HuH-7 (cell line): ENCODE results near the gene NIPAL3.
"Not testable (repeated sequence)": the region's sequence is repeated elsewhere in the genome, so short reads cannot be mapped to it uniquely, and the experiment has no call there.

Experiments
- DNase-seq: peaks from one replicate; pipeline ENCODE4 v3.0.0; 2011; ENCODE audit warnings: low spot score

Gene NIPAL3

DNA sequence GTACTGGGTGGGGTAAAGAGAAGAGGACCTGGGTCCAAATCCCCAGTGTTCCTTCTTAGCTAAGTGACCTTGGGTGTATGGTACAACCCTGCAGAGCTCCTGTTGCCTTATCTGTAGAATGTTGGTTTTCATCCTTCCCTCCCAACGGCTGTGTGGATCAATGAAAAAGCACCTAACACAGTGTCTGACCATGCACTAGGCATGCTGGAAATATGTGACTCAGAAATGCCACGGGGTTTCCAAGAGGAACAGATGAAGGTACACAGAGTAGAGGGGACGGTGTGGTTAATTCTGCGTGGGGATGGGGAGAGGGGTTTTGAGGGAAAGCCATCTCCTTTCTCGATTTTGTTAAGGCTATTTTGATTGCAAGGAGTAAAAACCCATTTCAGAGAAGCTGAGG lies 8.6 kb downstream of the NIPAL3 start:
- no peak for DNase-seq

DNA sequence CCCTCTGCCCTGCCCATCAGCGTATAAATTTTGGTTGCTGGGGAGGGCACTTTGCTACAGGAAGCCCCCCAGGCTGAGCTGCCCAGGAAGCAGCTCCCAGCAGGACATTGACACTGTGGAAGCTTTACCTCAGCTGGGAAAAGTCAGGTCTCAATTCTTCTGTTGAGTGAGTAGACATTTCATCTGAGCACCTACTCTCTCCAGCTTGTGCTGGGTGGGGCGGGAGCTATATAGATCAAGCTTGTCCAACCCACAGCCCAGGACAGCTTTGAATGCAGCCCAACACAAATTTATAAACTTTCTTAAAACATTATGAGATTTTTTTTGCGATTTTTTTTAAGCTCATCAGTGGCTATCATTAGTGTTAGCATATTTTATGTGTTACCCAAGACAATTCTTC lies 9.4 kb downstream of the NIPAL3 start:
- DNase-seq = no peak

DNA sequence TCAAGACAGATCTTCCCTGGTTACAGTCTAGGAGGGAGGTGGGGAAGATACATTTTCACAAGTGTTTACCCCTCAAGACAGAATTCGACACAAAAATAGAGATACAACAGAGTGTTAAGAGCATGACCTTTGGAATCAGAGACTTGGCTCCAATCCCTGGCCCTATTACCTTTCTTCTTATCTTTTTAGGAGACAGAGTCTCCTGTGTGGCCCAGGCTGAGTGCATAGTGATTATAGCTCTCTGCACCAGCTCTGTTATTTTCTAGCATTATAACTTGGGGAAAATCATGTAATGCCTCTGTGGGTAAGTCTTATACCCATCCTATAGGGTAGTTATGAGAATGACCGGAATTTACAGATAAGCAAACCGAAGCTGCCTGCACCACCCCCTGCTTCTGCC lies 9.8 kb downstream of the NIPAL3 start:
- no peak for DNase-seq

DNA sequence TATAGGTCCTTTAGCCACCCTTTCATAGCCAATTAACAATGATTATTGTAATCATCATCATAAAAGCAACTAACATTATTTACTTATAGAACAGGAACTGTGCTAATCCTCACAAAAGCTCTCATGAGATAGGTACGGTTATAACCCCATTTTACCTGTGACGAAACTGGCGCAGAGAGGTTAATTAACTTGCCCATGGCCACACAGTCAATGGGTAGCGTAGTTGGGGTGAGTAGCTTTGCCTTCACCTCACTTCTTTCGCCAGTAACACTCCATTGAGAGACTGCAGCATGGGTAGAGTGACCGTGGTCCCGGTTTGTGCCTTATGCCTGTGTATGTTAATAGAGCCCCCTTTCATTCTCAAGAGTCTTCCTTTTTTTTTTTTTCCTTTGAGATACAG lies 10.3 kb downstream of the NIPAL3 start:
- DNase-seq = no peak

DNA sequence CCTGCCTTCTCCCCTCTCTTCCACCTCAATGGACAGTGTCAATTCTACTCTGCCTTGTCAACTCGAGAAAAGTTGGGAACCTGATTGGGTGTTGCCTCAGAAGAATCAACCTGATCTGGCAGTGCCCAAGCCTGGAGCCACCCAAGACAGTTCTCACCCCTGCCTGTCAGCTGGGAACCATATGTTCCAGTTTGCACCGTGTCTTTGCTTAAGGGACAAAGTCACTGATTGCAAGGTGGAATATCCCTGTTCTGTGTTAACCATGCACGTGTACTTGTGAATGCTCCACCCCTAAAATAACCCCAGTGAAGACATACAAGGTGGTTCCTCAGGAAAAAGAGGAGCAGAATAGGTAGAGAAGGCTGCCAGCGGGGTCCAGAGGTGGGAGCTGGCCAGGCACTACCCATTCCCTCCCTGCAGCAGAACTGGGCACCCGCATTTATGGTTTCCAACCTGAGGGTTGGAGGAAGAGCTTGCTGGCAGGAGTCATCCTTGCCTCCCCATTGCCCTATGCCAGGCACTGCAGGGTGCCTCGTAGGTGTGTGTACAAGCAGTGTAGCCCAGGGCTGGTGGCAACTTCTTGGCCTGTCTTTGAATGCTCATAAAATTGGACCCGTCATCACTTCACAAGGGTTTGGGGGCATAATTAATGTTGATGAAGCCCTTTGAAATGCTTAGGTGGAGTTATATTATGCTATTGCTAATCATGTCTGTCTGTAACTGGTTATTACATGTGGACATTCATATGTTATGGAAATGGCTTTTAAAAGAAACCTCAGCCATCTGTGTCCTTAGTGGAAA lies 11.3 kb downstream of the NIPAL3 start:
- DNase-seq = no peak

DNA sequence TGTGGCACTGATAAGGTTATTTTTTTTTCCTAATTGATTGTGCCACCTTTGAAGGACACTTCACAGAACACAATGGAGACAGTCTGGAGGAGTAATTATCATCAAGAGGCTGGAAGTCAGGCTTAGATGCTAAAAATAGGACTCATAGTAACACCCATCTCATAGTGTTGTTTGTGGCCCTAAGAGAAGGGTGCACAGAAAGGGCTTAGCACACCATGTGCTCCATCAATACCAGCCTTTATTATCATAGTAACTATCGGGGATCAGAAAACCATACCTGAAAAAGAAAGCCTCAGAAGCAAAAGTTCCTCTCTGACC lies 11.9 kb downstream of the NIPAL3 start:
- DNase-seq = no peak

DNA sequence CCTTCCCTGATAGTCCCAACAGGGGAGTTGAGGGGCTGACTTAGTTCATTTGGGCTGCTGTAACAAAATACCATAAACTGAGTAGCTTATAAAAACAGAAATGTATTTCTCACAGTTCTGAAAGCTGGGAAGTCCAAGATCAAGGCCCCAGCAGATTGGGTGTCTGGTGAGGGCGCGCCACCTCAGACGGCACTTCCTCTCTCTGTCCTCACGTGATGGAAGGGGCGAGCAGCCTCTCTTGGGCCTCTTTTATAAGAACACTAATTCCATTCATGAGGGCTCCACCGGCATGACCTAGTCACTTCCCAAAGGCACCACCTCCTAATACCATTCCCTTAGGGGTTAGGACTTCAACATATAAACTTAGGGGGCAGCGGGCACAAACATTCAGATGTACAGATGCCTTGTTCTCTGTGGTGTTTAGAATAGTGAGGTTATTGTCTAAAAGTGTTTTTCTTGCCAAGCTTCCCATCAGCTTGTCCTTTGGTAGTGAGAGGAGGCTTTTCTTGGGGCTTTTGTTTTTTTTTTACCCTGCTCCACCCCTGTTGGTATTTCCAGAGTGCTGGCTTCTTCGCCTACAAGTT lies 20.3 kb downstream of the NIPAL3 start:
- DNase-seq = no peak

DNA sequence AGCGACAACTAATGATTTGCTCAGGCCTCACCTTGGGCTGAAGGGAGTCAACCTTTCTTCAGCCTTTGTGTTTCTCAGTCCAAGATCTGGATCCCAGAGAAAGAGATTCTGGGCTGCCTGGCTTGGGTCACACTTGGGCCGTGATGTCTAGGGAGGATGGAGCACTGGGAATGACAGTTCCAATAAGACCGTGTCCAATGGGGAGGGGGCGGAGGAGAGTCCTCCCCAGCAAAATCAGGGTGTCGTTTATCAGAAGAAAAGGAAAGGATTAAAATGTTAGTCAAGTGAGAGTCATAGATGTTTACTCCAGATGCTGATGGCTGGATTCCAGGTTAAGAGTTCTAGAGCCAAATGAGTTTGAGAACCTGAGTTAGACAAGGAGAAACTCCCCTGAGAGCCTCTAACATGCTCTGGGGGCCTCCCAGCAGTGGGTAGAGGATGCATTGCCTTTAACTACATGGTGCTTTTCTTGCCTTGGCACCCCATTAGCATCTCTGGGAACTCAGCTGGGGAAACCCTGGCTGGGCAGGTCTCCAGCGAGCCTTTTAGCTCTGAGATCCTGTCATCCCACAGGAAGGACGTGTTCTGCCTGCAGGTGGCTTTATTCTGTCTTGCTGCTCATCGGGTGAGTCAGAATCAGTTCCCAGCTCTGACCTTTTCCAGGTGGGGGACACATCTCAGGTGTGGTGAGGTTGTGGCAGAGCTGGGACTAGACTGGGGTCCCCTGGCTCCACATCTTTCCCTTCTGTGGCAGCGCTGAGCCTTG lies 22.2 kb downstream of the NIPAL3 start:
- no peak for DNase-seq

DNA sequence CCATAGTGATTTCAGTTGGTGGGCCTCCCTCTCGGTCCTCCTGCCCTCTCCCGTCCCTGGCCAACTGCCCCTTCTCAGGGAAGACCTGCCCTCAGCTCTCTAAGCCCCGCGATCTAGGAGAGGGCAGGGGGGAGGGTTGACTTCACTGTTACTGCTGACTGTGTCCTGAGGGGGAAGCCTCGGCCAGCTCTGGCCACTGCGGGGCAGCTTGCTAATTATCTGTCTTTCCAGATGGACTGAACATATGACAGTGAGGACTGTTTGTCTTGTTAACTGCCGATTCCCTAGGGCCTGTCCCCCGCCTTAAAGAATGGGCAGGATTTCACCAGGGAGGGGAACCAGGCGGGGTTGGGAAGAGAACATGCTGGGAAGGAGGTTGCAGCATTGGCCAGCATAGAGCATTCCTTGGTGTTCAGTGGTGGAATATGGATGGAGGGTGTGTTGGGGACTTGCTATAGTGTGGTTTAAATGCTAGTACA lies 22.9 kb downstream of the NIPAL3 start:
- no peak for DNase-seq

DNA sequence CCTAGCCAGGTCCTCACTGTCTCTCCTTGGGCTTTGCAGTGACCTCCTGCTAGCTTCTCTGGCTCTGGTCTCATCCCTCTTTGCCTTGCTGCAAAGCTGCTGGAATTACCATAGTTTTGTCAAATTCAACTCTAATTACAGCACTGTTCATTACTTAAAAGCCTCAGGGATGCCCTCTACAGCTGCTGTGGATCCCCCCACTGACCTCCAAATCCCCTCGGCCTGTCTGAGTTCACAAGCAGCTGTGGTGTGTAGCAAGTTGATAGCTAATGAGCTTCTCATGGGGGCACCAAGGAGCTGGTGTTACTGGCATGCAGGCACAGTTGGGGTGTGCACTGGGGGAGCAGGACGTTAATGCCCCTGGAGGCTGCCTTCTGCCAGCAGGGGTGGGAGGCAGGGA lies 24.8 kb downstream of the NIPAL3 start:
- no peak for DNase-seq

DNA sequence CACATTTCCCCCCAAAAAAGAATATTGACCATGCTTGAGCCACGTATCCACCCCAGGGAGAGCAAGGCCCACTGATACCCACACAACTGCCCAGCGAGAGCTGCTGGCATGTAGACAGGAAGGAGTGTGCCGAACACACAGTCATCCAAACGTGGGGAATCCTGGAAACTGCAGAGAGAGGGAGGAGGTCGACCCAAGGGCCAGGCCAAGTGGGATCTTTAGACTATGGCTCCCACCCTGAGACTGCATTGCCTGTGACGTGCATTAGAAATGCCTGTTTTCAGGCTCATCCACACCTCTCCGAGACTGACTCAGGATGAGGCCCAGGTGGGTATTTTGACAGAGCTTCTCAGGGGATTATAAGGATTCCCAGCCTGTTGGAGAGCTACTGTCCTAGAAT lies 25.9 kb downstream of the NIPAL3 start:
- no peak for DNase-seq

DNA sequence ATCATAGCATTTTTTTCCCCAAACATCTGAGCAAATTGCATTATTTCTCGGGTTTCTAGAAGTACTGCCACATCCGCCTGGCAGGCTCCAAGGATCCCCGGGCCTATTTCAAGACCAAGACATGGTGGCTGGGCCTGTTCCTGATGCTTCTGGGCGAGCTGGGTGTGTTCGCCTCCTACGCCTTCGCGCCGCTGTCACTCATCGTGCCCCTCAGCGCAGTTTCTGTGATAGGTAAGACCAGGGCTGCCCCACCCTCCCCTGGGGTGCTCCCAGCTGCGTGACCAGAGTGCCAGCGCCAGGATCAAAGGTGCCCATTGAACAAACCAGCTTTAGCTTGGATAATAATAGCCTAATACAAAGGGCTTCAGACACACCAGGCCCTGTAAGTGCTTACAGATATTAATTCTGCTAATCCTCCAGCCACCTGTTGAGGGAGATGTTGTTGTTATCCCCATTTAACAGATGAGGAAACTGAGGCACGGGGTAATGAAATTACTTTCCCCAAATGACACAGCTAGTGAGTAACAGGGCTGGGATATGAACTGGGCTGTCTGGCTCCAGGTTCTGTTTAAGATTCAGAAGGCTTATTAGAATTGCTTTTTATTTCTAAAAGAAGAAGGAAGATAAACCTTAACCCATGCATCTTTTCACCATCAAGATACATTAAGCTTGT lies 26.5 kb downstream of the NIPAL3 start:
- no peak for DNase-seq

DNA sequence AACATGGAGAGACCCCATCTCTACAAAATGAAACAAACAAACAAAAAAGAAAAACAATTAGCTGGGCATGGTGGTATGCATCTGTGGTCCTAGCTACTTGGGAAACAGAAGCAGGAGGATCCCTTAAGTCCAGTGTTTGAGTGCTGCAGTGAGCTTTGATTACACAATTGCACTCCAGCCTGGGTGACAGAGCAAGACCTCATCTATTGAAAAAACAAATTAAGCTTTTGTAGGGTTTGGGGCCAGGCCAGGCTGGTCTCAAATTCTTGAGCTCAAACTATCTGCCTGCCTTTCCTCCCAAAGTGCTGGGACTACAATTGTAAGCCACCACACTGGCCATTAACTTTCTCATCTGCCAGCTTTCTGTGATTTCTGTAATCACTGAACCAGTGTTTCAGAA lies 27.2 kb downstream of the NIPAL3 start:
- DNase-seq = no peak

DNA sequence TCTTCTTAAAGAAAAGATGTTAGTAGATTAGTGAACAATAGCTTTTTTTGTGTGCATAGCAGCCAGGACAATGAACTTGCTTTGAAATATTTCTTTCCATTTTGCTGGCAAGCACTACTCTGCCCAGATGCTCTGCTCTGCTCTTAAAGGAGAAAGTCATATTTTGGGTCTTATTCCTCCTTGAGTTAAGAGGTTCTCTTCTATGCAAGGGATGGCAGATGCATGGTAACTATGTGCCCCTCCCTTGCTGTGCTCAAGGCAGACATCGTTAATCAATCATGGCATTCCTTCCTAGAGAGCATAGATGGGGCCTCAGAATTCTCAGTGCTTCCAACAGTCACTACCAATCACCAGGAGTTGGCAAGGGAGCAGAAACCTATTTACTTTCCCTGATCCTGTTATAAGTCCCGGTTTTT lies 27.6 kb downstream of the NIPAL3 start:
- DNase-seq = no peak

DNA sequence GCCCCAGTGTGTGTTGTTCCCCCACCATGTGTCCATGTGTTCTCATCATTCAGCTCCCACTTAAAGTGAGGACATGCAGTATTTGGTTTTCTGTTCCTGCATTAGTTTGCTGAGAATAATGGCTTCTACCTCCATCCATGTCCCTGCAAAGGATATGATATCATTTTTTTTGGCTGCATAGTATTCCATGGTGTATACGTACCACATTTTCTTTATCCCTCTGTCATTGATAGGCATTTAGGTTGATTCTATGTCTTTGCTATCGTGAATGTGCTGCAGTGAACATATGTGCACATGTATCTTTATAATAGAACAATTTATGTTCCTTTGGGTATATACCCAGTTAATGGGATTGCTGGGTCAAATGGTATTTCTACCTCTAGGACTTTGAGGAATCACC lies 30.8 kb downstream of the NIPAL3 start:
- DNase-seq = not testable (repeated sequence)

DNA sequence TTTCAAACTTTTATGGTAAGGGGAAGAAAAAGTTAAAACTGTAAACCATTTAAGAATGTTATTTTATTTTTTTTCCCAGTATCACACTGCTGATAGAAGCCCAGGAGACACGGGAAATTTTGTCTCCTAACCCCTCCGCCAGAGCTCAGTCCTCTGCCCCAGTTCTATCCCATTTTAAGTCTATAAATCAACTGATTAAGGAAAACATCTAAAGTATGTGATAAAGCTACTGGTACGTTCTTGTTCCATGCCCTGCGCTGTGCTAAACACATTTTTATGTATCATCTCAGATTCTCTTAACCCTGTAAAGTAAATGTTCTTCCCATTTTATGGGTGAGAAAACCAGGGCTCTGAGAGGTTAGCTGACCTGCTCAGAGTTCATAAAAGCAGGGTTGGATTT lies 34.7 kb downstream of the NIPAL3 start:
- no peak for DNase-seq

DNA sequence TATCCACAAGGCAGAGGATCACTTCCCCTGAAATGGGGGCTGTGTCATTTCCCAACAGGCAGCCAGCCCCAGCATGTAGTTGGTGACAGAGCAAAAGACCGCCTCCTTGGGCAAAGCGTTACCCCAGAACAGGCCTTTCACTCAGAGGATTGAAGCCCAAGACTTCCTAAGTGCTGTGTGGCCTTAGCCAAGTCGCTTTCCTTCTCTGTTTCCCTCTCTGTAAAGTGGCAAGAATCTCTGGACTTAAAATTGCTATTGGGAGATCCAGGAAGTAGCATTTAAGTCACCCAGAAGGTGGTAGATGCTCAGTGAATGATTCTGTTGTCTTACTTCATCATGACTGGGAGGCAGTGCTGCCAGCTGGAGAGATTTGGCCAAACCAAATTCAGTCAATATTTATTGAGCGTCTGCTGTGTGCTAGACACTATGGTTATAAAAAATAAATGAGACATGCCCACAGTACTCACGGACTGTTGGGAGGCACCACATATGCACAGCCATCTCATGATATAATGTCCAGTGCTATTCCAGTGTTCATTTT lies 35.3 kb downstream of the NIPAL3 start:
- DNase-seq = no peak

DNA sequence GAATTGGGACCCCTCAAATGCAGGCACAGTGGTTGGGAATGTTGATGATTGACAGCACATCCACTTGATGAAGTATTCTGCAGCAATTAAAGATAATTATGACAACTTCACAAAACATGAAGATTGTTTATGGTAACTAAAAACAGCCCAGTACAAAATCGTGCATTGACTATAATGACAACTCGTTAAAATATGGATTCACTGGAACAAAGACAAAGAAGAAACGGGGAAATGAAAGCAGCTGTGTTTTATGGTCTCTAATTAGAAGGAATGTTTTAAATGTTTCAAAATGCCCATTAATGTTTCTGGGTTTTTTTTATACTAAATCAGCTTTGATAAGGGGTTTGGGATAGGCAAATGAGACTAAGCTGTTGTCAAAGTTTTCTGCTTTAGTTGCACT lies 36.1 kb downstream of the NIPAL3 start:
- no peak for DNase-seq

DNA sequence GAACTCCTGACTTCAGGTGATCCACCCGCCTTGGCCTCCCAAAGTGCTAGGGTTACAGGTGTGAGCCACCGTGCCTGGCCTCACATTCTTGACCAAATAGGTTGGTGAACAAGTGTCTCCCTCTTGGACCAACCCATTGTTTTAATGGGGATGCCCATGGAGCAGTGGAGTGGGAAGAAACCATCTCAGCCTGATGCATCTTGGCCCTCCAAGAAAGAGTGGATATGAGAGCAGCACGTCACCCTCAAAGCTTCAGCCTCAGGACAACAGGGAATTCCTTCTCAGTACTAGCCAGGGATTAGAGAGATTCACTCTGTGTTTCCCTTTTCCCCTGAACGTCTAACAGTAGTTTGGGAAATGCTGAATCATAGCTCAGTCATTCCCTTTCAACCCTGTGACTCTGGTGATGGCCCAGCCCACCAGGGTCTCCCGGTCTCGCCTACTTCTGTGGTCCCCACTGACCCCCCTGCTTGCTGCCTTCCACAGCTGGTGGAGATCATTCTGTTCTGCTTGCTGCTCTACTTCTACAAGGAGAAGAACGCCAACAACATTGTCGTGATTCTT lies 37.4 kb downstream of the NIPAL3 start:
- DNase-seq = no peak

DNA sequence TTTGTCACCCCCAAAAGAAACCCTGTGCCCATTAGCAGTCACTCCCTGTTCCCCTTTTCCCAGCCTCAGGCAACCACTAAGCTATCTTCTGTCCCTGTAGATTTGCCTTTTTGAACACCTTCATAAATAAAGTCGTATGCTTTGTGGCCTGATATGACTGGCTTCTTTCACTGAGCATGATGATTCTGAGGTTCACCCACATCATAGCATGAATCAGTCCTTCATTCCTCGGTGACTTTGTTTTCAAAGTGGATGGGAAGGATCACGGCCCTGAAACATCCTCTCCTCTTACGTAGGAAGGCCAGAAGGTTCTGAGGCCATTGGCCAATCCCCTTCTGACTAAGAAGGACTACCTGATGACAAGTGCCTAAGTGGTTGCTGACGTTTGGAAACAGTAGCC lies 39.1 kb downstream of the NIPAL3 start:
- no peak for DNase-seq

DNA sequence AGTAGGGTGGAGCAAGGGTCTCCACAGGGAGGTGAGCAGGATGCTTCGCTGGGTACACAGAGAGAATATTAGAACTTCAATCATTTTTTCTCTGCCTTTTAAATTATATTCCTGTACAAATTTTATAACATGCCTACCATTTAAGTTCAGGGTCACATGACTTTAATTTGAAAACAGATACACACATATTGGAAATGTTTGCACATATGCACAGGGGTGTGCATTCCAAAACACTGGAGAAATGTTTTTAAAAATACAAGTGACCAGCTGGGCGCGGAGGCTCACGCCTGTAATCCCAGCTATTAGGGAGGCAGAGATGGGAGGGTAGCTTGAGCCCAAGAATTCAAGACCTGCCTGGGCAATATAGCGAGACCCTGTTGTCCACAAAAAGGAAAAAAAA lies 39.7 kb downstream of the NIPAL3 start:
- DNase-seq = no peak

DNA sequence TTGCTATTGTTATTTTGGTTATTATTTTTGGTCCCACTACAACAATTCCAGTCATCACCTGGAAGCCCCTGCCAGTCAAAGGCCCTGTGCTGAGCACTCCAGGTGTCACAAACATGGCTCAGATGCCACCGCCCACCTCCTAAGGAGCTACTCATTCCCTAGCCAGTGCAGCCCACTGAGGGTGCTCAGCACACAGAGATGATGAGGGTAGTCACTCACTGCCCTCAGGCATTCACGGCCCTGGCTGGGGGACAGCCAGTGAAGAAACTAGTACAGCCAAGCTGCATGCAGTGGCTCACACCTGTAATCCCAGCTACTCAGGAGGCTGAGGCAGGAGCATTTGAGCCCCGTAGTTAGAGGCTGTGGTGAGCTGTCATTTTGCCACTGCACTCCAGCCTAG lies 42.3 kb downstream of the NIPAL3 start:
- no peak for DNase-seq
